Heart left ventricle (tissue), 13 donors: Measurements from ENCODE around the gene NFAT5.

Experiments
- POLR2A ChIP-seq, 2 donors: fragments of 450-650 bp; IDR thresholded peaks; one replicate each; pipeline ENCODE4 v1.6.1; 2017; ENCODE audit warnings: antibody characterized with exemption in 2 of 2, mild to moderate bottlenecking in 2 of 2, moderate library complexity in 2 of 2
- TF ChIP-seq, protein P1 (sequence below), 12 donors: fragments of 200-600 bp; sonication (generic) in 4 of 12; IDR thresholded peaks; one replicate each; pipeline versions ENCODE4 v1.5.0 to v1.8.0; 2018 to 2022; ENCODE audit warnings: antibody characterized with exemption in 12 of 12, mild to moderate bottlenecking in 5 of 12
- donor health status: ischemic (EF 13 %, LVEDD 7.1; RV severe dilation, severe dysfunction).
- donor health status: DM: no; HTN: yes; CAD: no.
- donor health status: DM: no; HTN: no; CAD: no.
- donor health status: ischemic (EF 25% LVEDD 6.9; RV normal size, moderate dysfunction).
- donor health status: ischemic (EF 25% LVEDD 5.7; RV mildly dilated, moderate dysfunction).
- donor health status: ischemic (EF 35%, LVEDD 5.7; RV mildly dilated, moderate dysfunction).
- donor health status: nonischemic (EF 11% LVEDD 7.7; RV severe dilation, severe dysfunction).
- donor health status: DM: yes; HTN: yes; CAD: no.
- donor health status: PGD.
- donor health status: ischemic (EF 29% LVEDD 5.4; RV normal size, mild dysfunction).
- donor health status: nonischemic (EF 23%, LVEDD 6.1; RV moderate dilation, normal function).

DNA sequence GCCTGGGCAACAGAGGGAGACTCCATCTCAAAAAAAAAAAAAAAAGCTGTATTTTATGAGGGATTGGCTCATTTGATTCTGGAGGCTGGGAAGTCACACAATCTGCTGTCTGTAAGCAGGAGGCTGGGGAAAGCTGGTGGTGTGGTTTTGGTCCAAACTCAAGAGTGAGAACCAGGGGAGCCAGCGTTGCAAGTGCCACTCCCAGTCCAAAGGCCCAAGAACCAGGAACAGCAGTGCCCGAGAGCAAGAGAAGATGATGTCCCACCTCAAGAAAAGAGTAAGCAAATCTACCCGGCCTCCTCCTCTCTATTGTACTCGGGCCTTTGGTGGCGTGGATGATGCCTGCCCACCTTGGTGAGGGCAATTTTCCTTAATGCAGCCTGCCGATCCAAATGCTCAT is 166.3 kb downstream of the NFAT5 start:
- TF ChIP-seq POLR2A (IDR thresholded peaks at IDR 0.05) = no peak
- TF ChIP-seq, protein P1, sequence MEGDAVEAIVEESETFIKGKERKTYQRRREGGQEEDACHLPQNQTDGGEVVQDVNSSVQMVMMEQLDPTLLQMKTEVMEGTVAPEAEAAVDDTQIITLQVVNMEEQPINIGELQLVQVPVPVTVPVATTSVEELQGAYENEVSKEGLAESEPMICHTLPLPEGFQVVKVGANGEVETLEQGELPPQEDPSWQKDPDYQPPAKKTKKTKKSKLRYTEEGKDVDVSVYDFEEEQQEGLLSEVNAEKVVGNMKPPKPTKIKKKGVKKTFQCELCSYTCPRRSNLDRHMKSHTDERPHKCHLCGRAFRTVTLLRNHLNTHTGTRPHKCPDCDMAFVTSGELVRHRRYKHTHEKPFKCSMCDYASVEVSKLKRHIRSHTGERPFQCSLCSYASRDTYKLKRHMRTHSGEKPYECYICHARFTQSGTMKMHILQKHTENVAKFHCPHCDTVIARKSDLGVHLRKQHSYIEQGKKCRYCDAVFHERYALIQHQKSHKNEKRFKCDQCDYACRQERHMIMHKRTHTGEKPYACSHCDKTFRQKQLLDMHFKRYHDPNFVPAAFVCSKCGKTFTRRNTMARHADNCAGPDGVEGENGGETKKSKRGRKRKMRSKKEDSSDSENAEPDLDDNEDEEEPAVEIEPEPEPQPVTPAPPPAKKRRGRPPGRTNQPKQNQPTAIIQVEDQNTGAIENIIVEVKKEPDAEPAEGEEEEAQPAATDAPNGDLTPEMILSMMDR (IDR thresholded peaks at IDR 0.05) = no peak
